CD14-positive monocyte (primary cell): Measurements from ENCODE around the gene PTPRN2. TPM values are rescaled to one million over a fixed set of nuclear protein-coding genes. Genes with fewer than 3 reads are reported as not detected.

Experiments
- DNase-seq, 3 donors: peaks; one replicate each; pipeline ENCODE4 v3.0.0-alpha.2; 2011 to 2022
- H2AFZ ChIP-seq: 2 replicates; pipeline ENCODE4 v1.6.0; 2012; ENCODE audit warnings: mild to moderate bottlenecking, low read depth, low read length, inconsistent platforms; ENCODE audit not compliant: insufficient read depth, poor library complexity, severe bottlenecking
- H3K27ac ChIP-seq, 2 donors: 1 replicate in 1 of 2; 2 replicates in 1 of 2; pipeline ENCODE4 v1.5.1; 2012 to 2013; ENCODE audit warnings: low read length in 2 of 2, control low read depth in 1 of 2, inconsistent platforms in 1 of 2, low read depth in 1 of 2, mild to moderate bottlenecking in 1 of 2
- H3K27me3 ChIP-seq, 2 donors: one replicate each; pipeline versions ENCODE4 v1.6.0 to v1.6.1; 2011 to 2013; ENCODE audit warnings: low read length in 2 of 2; ENCODE audit not compliant: control insufficient read depth in 2 of 2, insufficient read depth in 2 of 2
- H3K36me3 ChIP-seq, 2 donors: replicated peaks in 1 of 2; 1 replicate in 1 of 2; 2 replicates in 1 of 2; pipeline versions ENCODE4 v1.5.1 to v1.6.1; 2012 to 2013; ENCODE audit warnings: low read length in 2 of 2, control low read depth in 1 of 2, inconsistent platforms in 1 of 2, mild to moderate bottlenecking in 1 of 2; ENCODE audit not compliant: insufficient read depth in 2 of 2, control insufficient read depth in 1 of 2
- H3K4me1 ChIP-seq, 2 donors: 1 replicate in 1 of 2; 2 replicates in 1 of 2; pipeline versions ENCODE4 v1.5.1 to v1.6.1; 2012 to 2013; ENCODE audit warnings: low read length in 2 of 2, control low read depth in 1 of 2, inconsistent platforms in 1 of 2, mild to moderate bottlenecking in 1 of 2, moderate library complexity in 1 of 2; ENCODE audit not compliant: insufficient read depth in 2 of 2, control insufficient read depth in 1 of 2
- H3K4me2 ChIP-seq: replicated peaks from 2 replicates; pipeline ENCODE3; 2012; ENCODE audit warnings: low read length, moderate library complexity, mild to moderate bottlenecking; ENCODE audit not compliant: poor library complexity, severe bottlenecking; ENCODE audit errors: extremely low read depth
- H3K4me3 ChIP-seq, 3 experiments: fragments of 200-600 bp in 1 of 3; sonication (generic) in 1 of 3; replicated peaks in 1 of 3; 1 replicate in 2 of 3; 2 replicates in 1 of 3; pipeline ENCODE4 v1.5.1; 2011 to 2013; ENCODE audit warnings: low read length in 3 of 3, mild to moderate bottlenecking in 3 of 3, control low read depth in 2 of 3, low read depth in 2 of 3, inconsistent platforms in 1 of 3, moderate library complexity in 1 of 3
- H3K79me2 ChIP-seq: 2 replicates; pipeline ENCODE4 v1.6.0; 2012; ENCODE audit warnings: mild to moderate bottlenecking, control low read depth, inconsistent platforms, low read length, moderate library complexity; ENCODE audit not compliant: insufficient read depth
- H3K9ac ChIP-seq: 2 replicates; pipeline ENCODE4 v1.6.0; 2017; ENCODE audit warnings: low read length, mild to moderate bottlenecking; ENCODE audit not compliant: insufficient read depth, poor library complexity, severe bottlenecking
- H3K9me3 ChIP-seq, 2 donors: replicated peaks in 1 of 2; 1 replicate in 1 of 2; 2 replicates in 1 of 2; pipeline versions ENCODE4 v1.5.1 to v1.6.1; 2012 to 2013; ENCODE audit warnings: low read length in 2 of 2, control low read depth in 1 of 2; ENCODE audit not compliant: control insufficient read depth in 1 of 2, insufficient read depth in 1 of 2
- H4K20me1 ChIP-seq: 2 replicates; pipeline ENCODE4 v1.6.0; 2012; ENCODE audit warnings: mild to moderate bottlenecking, low read length, control low read depth, moderate library complexity; ENCODE audit not compliant: insufficient read depth
- H3K27ac Mint-ChIP-seq, 7 donors: one replicate each; pipeline ENCODE4 v1.8.0; 2020; ENCODE audit warnings: mild to moderate bottlenecking in 7 of 7, mixed read lengths in 7 of 7, moderate library complexity in 6 of 7, inconsistent platforms in 2 of 7
- H3K27me3 Mint-ChIP-seq, 3 donors: one replicate each; pipeline ENCODE4 v1.8.0; 2021 to 2022; ENCODE audit warnings: low read depth in 3 of 3, mild to moderate bottlenecking in 3 of 3, mixed read lengths in 3 of 3, moderate library complexity in 3 of 3, inconsistent platforms in 1 of 3
- H3K36me3 Mint-ChIP-seq, 2 donors: one replicate each; pipeline ENCODE4 v1.8.0; 2020; ENCODE audit warnings: mixed read lengths in 2 of 2, inconsistent platforms in 1 of 2, mild to moderate bottlenecking in 1 of 2
- H3K4me1 Mint-ChIP-seq: one replicate; pipeline ENCODE4 v1.8.0; 2020; ENCODE audit warnings: mild to moderate bottlenecking, mixed read lengths
- H3K4me3 Mint-ChIP-seq, 2 donors: one replicate each; pipeline ENCODE4 v1.8.0; 2020; ENCODE audit warnings: mild to moderate bottlenecking in 2 of 2, mixed read lengths in 2 of 2, moderate library complexity in 1 of 2
- H3K9me3 Mint-ChIP-seq, 7 donors: one replicate each; pipeline ENCODE4 v1.8.0; 2020 to 2022; ENCODE audit warnings: mixed read lengths in 7 of 7, mild to moderate bottlenecking in 6 of 7, moderate library complexity in 6 of 7, inconsistent platforms in 2 of 7
- CTCF ChIP-seq: fragments of 200-600 bp; IDR thresholded peaks from one replicate; pipeline ENCODE4 v1.8.0; 2022; ENCODE audit warnings: antibody characterized with exemption, mild to moderate bottlenecking
- WGBS: methylation state at CpG from one replicate; pipeline ENCODE4 v1.1.5; 2013; ENCODE audit warnings: missing lambda C conversion rate; ENCODE audit not compliant: insufficient coverage; 5-methylcytosine and 5-hydroxymethylcytosine counted together
- intact Hi-C, 2 donors: fragments of 100-400 bp; cut with micrococcal nuclease; formaldehyde crosslinking; loops; one replicate each; pipeline versions ENCODE4 v1.15.0 to v1.15.1; 2023
- polyA plus RNA-seq, 3 donors: library from polyadenylated mRNA; depleted of rRNA in 1 of 3; unstranded in 2 of 3; stranded (reverse) in 1 of 3; fragments of 300-500 nt in 2 of 3; fragments of >200 nt in 1 of 3; fragmentation: Illumina TruSeq in 2 of 3; gene quantifications; 1 replicate in 2 of 3; 2 replicates in 1 of 3; pipeline ENCODE4 v1.2.3, GENCODE V29; 2012 to 2021

The PTPRN2 gene
- polyA plus RNA-seq, 3 donors = 0.25 to 1.4 (median 0.97) TPM

DNA sequence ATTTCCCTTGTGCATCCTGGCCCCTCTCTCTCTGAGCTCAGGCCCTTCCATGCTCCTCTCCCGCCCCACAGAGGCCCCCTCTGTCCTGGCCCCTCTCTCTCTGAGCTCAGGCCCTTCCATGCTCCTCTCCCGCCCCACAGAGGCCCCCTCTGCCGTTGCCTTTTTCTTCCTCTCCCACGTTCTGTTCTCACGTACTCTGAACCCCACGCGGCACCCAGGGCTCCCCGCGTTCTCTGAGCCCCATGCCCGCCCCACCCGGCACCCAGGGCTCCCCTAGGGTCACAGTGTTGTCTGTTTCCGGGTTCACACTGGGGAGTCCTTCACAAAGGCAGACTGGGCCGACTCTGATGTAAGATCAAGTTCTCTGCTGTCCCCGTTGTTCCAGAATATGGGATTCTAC lies 914.0 kb downstream of the PTPRN2 start:
- no peak overlapping the region for H3K9ac ChIP-seq
- WGBS = 89% methylated on average over 13 of the region's 14 CpGs
- no peak overlapping the region for H3K4me3 ChIP-seq
- Mint-ChIP-seq H3K27me3 (peaks cover 20 to 34% (median 33%) of the 10 kb centered on the region in 3 donors), H3K36me3 (no peaks in the 10 kb centered on the region), H3K4me1 (peaks cover 4% of the 10 kb centered on the region), H3K9me3 (peaks cover 0 to 1% (median 0%) of the 10 kb centered on the region in 7 donors), H3K4me3 (no peak overlapping the region), H3K27ac (no peak overlapping the region)
- no peaks in the 10 kb centered on the region for H3K9me3 ChIP-seq
- H3K79me2 ChIP-seq = no peaks in the 10 kb centered on the region
- intact Hi-C loops = no loop called here
- H3K4me1 ChIP-seq = peaks cover 0 to 4% of the 10 kb centered on the region in 2 donors
- H3K27ac ChIP-seq = no peak overlapping the region
- no peaks in the 10 kb centered on the region for H3K36me3 ChIP-seq
- no peak overlapping the region for H2AFZ ChIP-seq
- H3K27me3 ChIP-seq = peaks cover 8 to 22% of the 10 kb centered on the region in 2 donors
- no peaks in the 10 kb centered on the region for H4K20me1 ChIP-seq
- no peak for DNase-seq
- TF ChIP-seq CTCF = no peak
- H3K4me2 ChIP-seq = no peak overlapping the region

DNA sequence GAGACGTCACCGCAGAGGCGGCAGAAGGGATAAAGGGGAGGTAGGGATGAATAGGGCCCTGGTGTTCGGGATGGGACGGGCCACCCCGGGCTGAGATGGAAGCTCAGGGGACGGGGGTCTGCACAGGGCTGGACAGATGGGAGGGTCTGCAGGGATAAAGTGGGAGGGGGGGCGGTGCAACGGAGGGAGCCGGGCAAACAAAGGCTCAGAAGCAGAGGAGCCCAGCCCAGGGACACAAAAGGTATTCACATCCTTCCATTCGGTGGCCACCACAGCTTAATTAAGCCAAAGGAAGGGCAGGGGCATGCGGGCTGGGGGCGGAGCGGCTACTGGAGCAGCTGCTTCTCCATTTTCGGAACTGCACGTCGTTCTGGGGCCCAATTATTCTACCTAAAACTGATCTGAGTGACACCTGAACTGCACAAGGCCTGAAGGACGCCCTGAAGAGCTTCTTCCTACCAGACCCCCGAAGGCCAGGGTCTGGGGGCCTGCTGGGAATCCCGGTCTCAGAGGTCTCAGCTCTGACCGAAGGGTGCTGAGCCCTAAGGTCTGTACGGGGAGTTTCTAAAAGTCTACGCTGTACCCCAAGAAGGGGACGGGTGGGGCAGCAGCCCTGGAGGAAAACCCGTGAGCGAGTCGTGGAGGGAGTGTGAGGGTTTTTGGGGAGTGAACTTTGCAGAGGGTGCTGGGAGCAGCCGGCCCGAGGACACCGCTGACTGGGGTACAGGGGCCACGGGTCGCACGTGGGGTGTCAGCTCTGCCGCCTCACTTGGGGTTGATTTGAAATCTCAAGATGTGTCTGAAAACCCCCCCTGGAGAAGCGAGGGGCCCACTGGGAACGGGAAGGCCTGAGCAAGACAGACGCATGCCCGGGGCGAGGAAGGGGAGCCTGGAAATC lies 916.0 kb downstream of the PTPRN2 start:
- Histone ChIP-seq H3K79me2 (no peaks in the 10 kb centered on the region), H3K36me3 (no peaks in the 10 kb centered on the region), H3K4me3 (no peak overlapping the region), H3K9ac (no peak overlapping the region), H3K27me3 (peaks cover 0 to 3% of the 10 kb centered on the region in 2 donors), H2AFZ (no peak overlapping the region), H3K4me1 (peaks cover 0 to 9% of the 10 kb centered on the region in 2 donors), H3K9me3 (no peaks in the 10 kb centered on the region), H3K27ac (no peak overlapping the region), H4K20me1 (no peaks in the 10 kb centered on the region), H3K4me2 (no peak overlapping the region)
- H3K4me1 Mint-ChIP-seq = peaks cover 8% of the 10 kb centered on the region
- H3K36me3 Mint-ChIP-seq = no peaks in the 10 kb centered on the region
- peaks cover 8 to 19% (median 17%) of the 10 kb centered on the region in 3 donors for H3K27me3 Mint-ChIP-seq
- intact Hi-C loops = no loop called here
- no peak for DNase-seq
- 90% methylated on average over 30 of the region's 39 CpGs for WGBS
- no peak for TF ChIP-seq CTCF
- no peak overlapping the region for H3K27ac Mint-ChIP-seq
- H3K9me3 Mint-ChIP-seq = no peaks in the 10 kb centered on the region
- H3K4me3 Mint-ChIP-seq = no peak overlapping the region
